ENCODE measurements around the gene DPF3. TPM values are rescaled to one million over a fixed set of nuclear protein-coding genes. Genes with fewer than 3 reads are reported as not detected.

Gene DPF3
- total RNA-seq, 2 donors from 2014 or later = 11.0 TPM; not detected in 1

GRCh38 chr14:72722201-72722785, 171.6 kb downstream of the DPF3 start:
- no peaks in the 10 kb centered on the region for H3K27me3 ChIP-seq (replicated peaks; ENCODE audit: insufficient read depth)
- no peak overlapping the region for H3K4me3 ChIP-seq
- intact Hi-C loops (cut with DNase I) = no loop called here
- H3K27ac ChIP-seq = no peak overlapping the region
- no peak for TF ChIP-seq POLR2A (IDR thresholded peaks at IDR 0.05)
- TF ChIP-seq, protein P1, sequence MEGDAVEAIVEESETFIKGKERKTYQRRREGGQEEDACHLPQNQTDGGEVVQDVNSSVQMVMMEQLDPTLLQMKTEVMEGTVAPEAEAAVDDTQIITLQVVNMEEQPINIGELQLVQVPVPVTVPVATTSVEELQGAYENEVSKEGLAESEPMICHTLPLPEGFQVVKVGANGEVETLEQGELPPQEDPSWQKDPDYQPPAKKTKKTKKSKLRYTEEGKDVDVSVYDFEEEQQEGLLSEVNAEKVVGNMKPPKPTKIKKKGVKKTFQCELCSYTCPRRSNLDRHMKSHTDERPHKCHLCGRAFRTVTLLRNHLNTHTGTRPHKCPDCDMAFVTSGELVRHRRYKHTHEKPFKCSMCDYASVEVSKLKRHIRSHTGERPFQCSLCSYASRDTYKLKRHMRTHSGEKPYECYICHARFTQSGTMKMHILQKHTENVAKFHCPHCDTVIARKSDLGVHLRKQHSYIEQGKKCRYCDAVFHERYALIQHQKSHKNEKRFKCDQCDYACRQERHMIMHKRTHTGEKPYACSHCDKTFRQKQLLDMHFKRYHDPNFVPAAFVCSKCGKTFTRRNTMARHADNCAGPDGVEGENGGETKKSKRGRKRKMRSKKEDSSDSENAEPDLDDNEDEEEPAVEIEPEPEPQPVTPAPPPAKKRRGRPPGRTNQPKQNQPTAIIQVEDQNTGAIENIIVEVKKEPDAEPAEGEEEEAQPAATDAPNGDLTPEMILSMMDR (IDR thresholded peaks at IDR 0.05) = no peak
- TF ChIP-seq POLR2AphosphoS5 (IDR thresholded peaks at IDR 0.05) = no peak
- DNase-seq (ENCODE audit: low spot score) = no peak
- WGBS = 76% methylated on average over 11 of the region's 11 CpGs
- H3K4me1 ChIP-seq (replicated peaks) = no peaks in the 10 kb centered on the region
- H3K9me3 ChIP-seq = no peaks in the 10 kb centered on the region
- no peaks in the 10 kb centered on the region for H3K36me3 ChIP-seq

- Histone ChIP-seq H3K36me3 (no peaks in the 10 kb centered on the region), H3K9me3 (no peaks in the 10 kb centered on the region), H3K4me3 (no peak overlapping the region), H3K27me3 (replicated peaks; ENCODE audit: insufficient read depth) (no peaks in the 10 kb centered on the region), H3K4me1 (replicated peaks) (no peaks in the 10 kb centered on the region), H3K27ac (no peak overlapping the region)
- DNase-seq (ENCODE audit: low spot score) = no peak
- intact Hi-C loops (cut with DNase I) = no loop called here
- TF ChIP-seq POLR2A (IDR thresholded peaks at IDR 0.05) = no peak
- TF ChIP-seq, protein P1 (IDR thresholded peaks at IDR 0.05) = no peak
- no peak for TF ChIP-seq POLR2AphosphoS5 (IDR thresholded peaks at IDR 0.05)
Observed at GRCh38 chr14:72721083-72721482, 172.8 kb downstream of the DPF3 start.

GRCh38 chr14:72717220-72717619, 176.7 kb downstream of the DPF3 start:
- H3K9me3 ChIP-seq = no peaks in the 10 kb centered on the region
- no peaks in the 10 kb centered on the region for H3K4me1 ChIP-seq (replicated peaks)
- H3K27ac ChIP-seq = no peak overlapping the region
- TF ChIP-seq POLR2AphosphoS5 (IDR thresholded peaks at IDR 0.05) = no peak
- TF ChIP-seq POLR2A (IDR thresholded peaks at IDR 0.05) = no peak
- TF ChIP-seq, protein P1 (IDR thresholded peaks at IDR 0.05) = no peak
- 100% methylated on average over 2 of the region's 2 CpGs for WGBS
- intact Hi-C loops (cut with DNase I) = no loop called here
- H3K36me3 ChIP-seq = no peaks in the 10 kb centered on the region
- DNase-seq (ENCODE audit: low spot score) = no peak
- H3K27me3 ChIP-seq (replicated peaks; ENCODE audit: insufficient read depth) = no peaks in the 10 kb centered on the region
- H3K4me3 ChIP-seq = no peak overlapping the region

DNA sequence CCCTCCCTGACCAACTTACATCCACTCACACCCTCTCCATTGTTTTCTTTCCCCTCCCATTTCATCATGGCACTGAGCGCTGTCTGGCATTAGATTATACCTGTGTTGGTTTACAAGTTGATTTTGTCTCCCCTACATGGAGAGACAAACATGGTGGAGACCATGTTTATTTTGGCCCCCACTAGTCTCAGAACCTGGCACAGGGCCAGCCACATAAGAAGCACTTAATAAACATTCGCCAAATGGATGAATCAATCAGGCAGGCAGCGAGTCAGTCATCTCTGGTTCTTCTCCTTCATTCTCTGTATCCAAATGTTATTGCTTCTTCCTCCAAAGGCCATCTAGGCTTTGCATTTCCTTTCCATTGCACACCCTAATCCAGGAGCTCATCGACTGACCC, 177.4 kb downstream of the DPF3 start:
- no peaks in the 10 kb centered on the region for H3K4me1 ChIP-seq (replicated peaks)
- H3K4me3 ChIP-seq = no peak overlapping the region
- H3K27me3 ChIP-seq (replicated peaks; ENCODE audit: insufficient read depth) = no peaks in the 10 kb centered on the region
- no peaks in the 10 kb centered on the region for H3K9me3 ChIP-seq
- no peak overlapping the region for H3K27ac ChIP-seq
- no peak for TF ChIP-seq POLR2A (IDR thresholded peaks at IDR 0.05)
- TF ChIP-seq, protein P1 (IDR thresholded peaks at IDR 0.05) = no peak
- TF ChIP-seq POLR2AphosphoS5 (IDR thresholded peaks at IDR 0.05) = no peak
- WGBS = 82% methylated on average over 4 of the region's 4 CpGs
- no peaks in the 10 kb centered on the region for H3K36me3 ChIP-seq
- intact Hi-C loops (cut with DNase I) = no loop called here
- DNase-seq (ENCODE audit: low spot score) = no peak

DNA sequence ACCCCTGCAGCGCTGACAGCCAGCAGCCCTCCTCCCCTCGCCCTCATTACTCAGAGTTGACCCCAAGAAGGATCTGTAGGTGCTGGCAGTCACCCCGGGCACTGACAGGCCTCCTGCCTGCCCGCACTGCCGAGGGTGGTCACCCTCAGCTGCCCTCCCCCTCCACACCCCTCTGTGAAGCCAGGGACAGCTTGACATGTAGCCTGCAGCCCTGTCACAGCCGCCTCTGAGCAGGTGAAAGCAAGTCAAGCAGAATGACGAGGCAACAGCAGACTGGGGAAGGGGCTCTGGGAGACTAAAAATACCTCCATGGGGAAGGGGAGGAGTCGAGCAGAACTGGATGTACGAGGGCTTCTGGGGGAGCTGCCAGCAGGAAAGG, 178.1 kb downstream of the DPF3 start:
- no peak for DNase-seq (ENCODE audit: low spot score)

More for the DNA sequence above, 178.1 kb downstream of the DPF3 start:
- intact Hi-C loops (cut with DNase I) = no loop called here
- no peak for TF ChIP-seq POLR2AphosphoS5 (IDR thresholded peaks at IDR 0.05)
- TF ChIP-seq, protein P1 (IDR thresholded peaks at IDR 0.05) = no peak
- no peak for TF ChIP-seq POLR2A (IDR thresholded peaks at IDR 0.05)
- H3K27ac ChIP-seq = no peak overlapping the region
- H3K27me3 ChIP-seq (replicated peaks; ENCODE audit: insufficient read depth) = no peaks in the 10 kb centered on the region
- WGBS = 12% methylated on average over 9 of the region's 9 CpGs
- H3K9me3 ChIP-seq = no peaks in the 10 kb centered on the region
- H3K4me3 ChIP-seq = no peak overlapping the region
- H3K4me1 ChIP-seq (replicated peaks) = no peaks in the 10 kb centered on the region
- H3K36me3 ChIP-seq = no peaks in the 10 kb centered on the region

All from prostate gland (tissue), 2 donors.